Epithelial cell of proximal tubule (primary cell): ENCODE measurements around the gene FIBP. TPM values are rescaled to one million over a fixed set of nuclear protein-coding genes. Genes with fewer than 3 reads are reported as not detected.

Experiments used
- DNase-seq: peaks from one replicate; pipeline ENCODE4 v3.0.0-alpha.2; 2011; ENCODE audit warnings: low read depth
- H3K4me3 ChIP-seq: 2 replicates; pipeline ENCODE4 v1.5.1; 2011; ENCODE audit warnings: low read depth, mild to moderate bottlenecking, low read length
- CTCF ChIP-seq: conservative IDR thresholded peaks from 2 replicates; pipeline ENCODE4 v1.5.1; 2012; ENCODE audit warnings: low read depth, mild to moderate bottlenecking, low read length
- total RNA-seq: library from RNA; depleted of rRNA; stranded (reverse); fragments of >200 nt; gene quantifications from 2 replicates; pipeline ENCODE4 v1.2.3, GENCODE V29; 2015

Gene FIBP
- total RNA-seq, 1 donor from 2014 or later: 85.3 TPM

- H3K4me3 ChIP-seq: peak within 1 kb of the TSS; percentile 97
- DNase-seq: peak; percentile 50
- no peak for TF ChIP-seq CTCF
These were observed 30.9 kb upstream of the FIBP start, which contains the start of gene DRAP1 for GRCh38 chr11:65919141-65919572. DRAP1 (plus strand) TSS chr11:65919426; CDS start chr11:65919502, 76 bp downstream.

- DNase-seq: no peak
- TF ChIP-seq CTCF: no peak
- peak within 1 kb of the TSS; percentile 97 for H3K4me3 ChIP-seq
These were observed 30.2 kb upstream of the FIBP start, which contains the start of gene C11orf68 for GRCh38 chr11:65918211-65919140. C11orf68 (minus strand) TSS chr11:65919062; CDS start chr11:65919031, 31 bp downstream.

- no peak for DNase-seq
- H3K4me3 ChIP-seq: peak overlapping the region; percentile 97
- no peak for TF ChIP-seq CTCF
These were observed 29.4 kb upstream of the FIBP start for GRCh38 chr11:65917434-65918210.

GRCh38 chr11:65917077-65917433, 28.8 kb upstream of the FIBP start:
- H3K4me3 ChIP-seq: no peak overlapping the region
- DNase-seq: no peak
- no peak for TF ChIP-seq CTCF

GRCh38 chr11:65916391-65916790, 28.1 kb upstream of the FIBP start:
- peak overlapping the region; percentile 5 for H3K4me3 ChIP-seq
- no peak for TF ChIP-seq CTCF
- no peak for DNase-seq

- peak; percentile 75 for DNase-seq
- peak overlapping the region; percentile 5 for H3K4me3 ChIP-seq
- TF ChIP-seq CTCF: no peak
These were observed 27.6 kb upstream of the FIBP start for GRCh38 chr11:65915821-65916251.
